ENCODE results near the gene TBC1D22A. TPM values are rescaled to one million over a fixed set of nuclear protein-coding genes. Genes with fewer than 3 reads are reported as not detected.

The TBC1D22A gene
- total RNA-seq, 1 donor from 2014 or later = 23.2 TPM

- H3K27me3 Mint-ChIP-seq = no peaks in the 10 kb centered on the region
- TF ChIP-seq CTCF (IDR thresholded peaks at IDR 0.05; ENCODE audit: unreplicated experiment) = no peak
- H3K9me3 Mint-ChIP-seq (ENCODE audit: low read depth) = peaks cover 6% of the 10 kb centered on the region
- H3K27ac Mint-ChIP-seq = peak overlapping the region; percentile 63
- DNase-seq (ENCODE audit: low spot score, unreplicated experiment) = no peak
- H3K36me3 Mint-ChIP-seq (ENCODE audit: insufficient read depth) = peaks cover 2% of the 10 kb centered on the region
- H3K4me1 Mint-ChIP-seq (ENCODE audit: low read depth) = peaks cover 45% of the 10 kb centered on the region
- H3K4me3 Mint-ChIP-seq (ENCODE audit: low read depth) = no peak overlapping the region
These were observed 338.3 kb downstream of the TBC1D22A start for GRCh38 chr22:47100646-47101200.

GRCh38 chr22:47101321-47101885 is 339.0 kb downstream of the TBC1D22A start:
- Mint-ChIP-seq H3K9me3 (ENCODE audit: low read depth) (peaks cover 13% of the 10 kb centered on the region), H3K36me3 (ENCODE audit: insufficient read depth) (peaks cover 6% of the 10 kb centered on the region), H3K27me3 (no peaks in the 10 kb centered on the region), H3K4me1 (ENCODE audit: low read depth) (peaks cover 45% of the 10 kb centered on the region), H3K27ac (peak overlapping the region; percentile 92), H3K4me3 (ENCODE audit: low read depth) (no peak overlapping the region)
- DNase-seq (ENCODE audit: low spot score, unreplicated experiment) = no peak
- TF ChIP-seq CTCF (IDR thresholded peaks at IDR 0.05; ENCODE audit: unreplicated experiment) = no peak

GRCh38 chr22:47102081-47102480 is 339.6 kb downstream of the TBC1D22A start:
- Mint-ChIP-seq H3K4me1 (ENCODE audit: low read depth) (peaks cover 45% of the 10 kb centered on the region), H3K9me3 (ENCODE audit: low read depth) (peaks cover 13% of the 10 kb centered on the region), H3K36me3 (ENCODE audit: insufficient read depth) (peaks cover 6% of the 10 kb centered on the region), H3K27me3 (no peaks in the 10 kb centered on the region), H3K27ac (peak overlapping the region; percentile 92), H3K4me3 (ENCODE audit: low read depth) (no peak overlapping the region)
- no peak for TF ChIP-seq CTCF (IDR thresholded peaks at IDR 0.05; ENCODE audit: unreplicated experiment)
- no peak for DNase-seq (ENCODE audit: low spot score, unreplicated experiment)

GRCh38 chr22:47102648-47103047 is 340.2 kb downstream of the TBC1D22A start:
- peak; percentile 25 for DNase-seq (ENCODE audit: low spot score, unreplicated experiment)
- peak overlapping the region; percentile 25 for H3K4me3 Mint-ChIP-seq (ENCODE audit: low read depth)
- no peak for TF ChIP-seq CTCF (IDR thresholded peaks at IDR 0.05; ENCODE audit: unreplicated experiment)
- peaks cover 12% of the 10 kb centered on the region for H3K9me3 Mint-ChIP-seq (ENCODE audit: low read depth)
- peaks cover 6% of the 10 kb centered on the region for H3K36me3 Mint-ChIP-seq (ENCODE audit: insufficient read depth)
- H3K4me1 Mint-ChIP-seq (ENCODE audit: low read depth) = peaks cover 44% of the 10 kb centered on the region
- no peaks in the 10 kb centered on the region for H3K27me3 Mint-ChIP-seq
- H3K27ac Mint-ChIP-seq = peak overlapping the region; percentile 92

GRCh38 chr22:47105085-47105484 is 342.6 kb downstream of the TBC1D22A start:
- Mint-ChIP-seq H3K4me3 (ENCODE audit: low read depth) (no peak overlapping the region), H3K9me3 (ENCODE audit: low read depth) (peaks cover 12% of the 10 kb centered on the region), H3K36me3 (ENCODE audit: insufficient read depth) (peaks cover 7% of the 10 kb centered on the region), H3K27ac (peak overlapping the region; percentile 56), H3K27me3 (no peaks in the 10 kb centered on the region), H3K4me1 (ENCODE audit: low read depth) (peaks cover 33% of the 10 kb centered on the region)
- TF ChIP-seq CTCF (IDR thresholded peaks at IDR 0.05; ENCODE audit: unreplicated experiment) = no peak
- DNase-seq (ENCODE audit: low spot score, unreplicated experiment) = no peak

Data from progenitor cell of endocrine pancreas (in vitro differentiated cells).